DND-41 (cell line): ENCODE results near the gene ASPG.

Experiments used
- ATAC-seq: fragments of 200-7000 bp; cut with Tn5 transposase; 3 replicates; pipeline ENCODE4 v1.9.1; 2021; ENCODE audit warnings: low read depth; ENCODE audit not compliant: insufficient read depth
- DNase-seq: peaks from one replicate; pipeline ENCODE4 v3.0.0-alpha.2; 2020
- H2AFZ ChIP-seq: 2 replicates; pipeline ENCODE4 v1.6.0; 2012; ENCODE audit warnings: low read depth, low read length
- H3K27ac ChIP-seq: 2 replicates; pipeline ENCODE4 v1.5.1; 2012; ENCODE audit warnings: low read length, inconsistent platforms
- H3K27me3 ChIP-seq: fragments of 200-600 bp; sonication (generic); 2 replicates; pipeline ENCODE4 v1.6.0; 2012; ENCODE audit warnings: low read length, mild to moderate bottlenecking, inconsistent platforms; ENCODE audit not compliant: insufficient read depth, poor library complexity
- H3K36me3 ChIP-seq: 2 replicates; pipeline ENCODE4 v1.5.1; 2012; ENCODE audit warnings: low read length, inconsistent platforms; ENCODE audit not compliant: insufficient read depth
- H3K4me1 ChIP-seq: 2 replicates; pipeline ENCODE4 v1.5.1; 2012; ENCODE audit warnings: mild to moderate bottlenecking, low read length; ENCODE audit not compliant: insufficient read depth
- H3K4me2 ChIP-seq: 2 replicates; pipeline ENCODE4 v1.6.0; 2012; ENCODE audit warnings: mild to moderate bottlenecking, moderate library complexity, low read length, inconsistent platforms; ENCODE audit not compliant: insufficient read depth
- H3K4me3 ChIP-seq, 2 experiments: fragments of 200-600 bp in 1 of 2; shearing (Covaris generic) in 1 of 2; 2 replicates each; pipeline ENCODE4 v1.5.1; 2012 to 2016; ENCODE audit warnings: inconsistent platforms in 2 of 2, low read length in 2 of 2, mild to moderate bottlenecking in 2 of 2, low read depth in 1 of 2, moderate library complexity in 1 of 2
- H3K79me2 ChIP-seq: 2 replicates; pipeline ENCODE4 v1.6.0; 2012; ENCODE audit warnings: low read length, inconsistent platforms; ENCODE audit not compliant: insufficient read depth
- H3K9ac ChIP-seq: 2 replicates; pipeline ENCODE4 v1.6.0; 2012; ENCODE audit warnings: low read depth, mild to moderate bottlenecking, inconsistent platforms, low read length, moderate library complexity
- H3K9me3 ChIP-seq: 2 replicates; pipeline ENCODE4 v1.5.1; 2012; ENCODE audit warnings: low read length, moderate library complexity, mild to moderate bottlenecking, inconsistent platforms; ENCODE audit not compliant: insufficient read depth, severe bottlenecking
- H4K20me1 ChIP-seq: 2 replicates; pipeline ENCODE4 v1.6.0; 2012; ENCODE audit warnings: low read length; ENCODE audit not compliant: insufficient read depth
- CTCF ChIP-seq: IDR thresholded peaks from 2 replicates; pipeline ENCODE4 v1.5.1; 2012; ENCODE audit warnings: borderline replicate concordance, low read length, moderate library complexity, mild to moderate bottlenecking; ENCODE audit not compliant: poor library complexity, severe bottlenecking; ENCODE audit errors: extremely low read depth
- EZH2 ChIP-seq: IDR thresholded peaks from 3 replicates; pipeline ENCODE4 v1.6.1; 2012; ENCODE audit warnings: borderline replicate concordance, low read depth, mild to moderate bottlenecking, moderate library complexity, low read length, inconsistent platforms; ENCODE audit not compliant: severe bottlenecking

The ASPG gene

GRCh38 chr14:104157016-104157928 is 71.8 kb downstream of the ASPG start:
- no peak overlapping the region for H3K4me2 ChIP-seq
- no peaks in the 10 kb centered on the region for H4K20me1 ChIP-seq
- H3K79me2 ChIP-seq = no peaks in the 10 kb centered on the region
- no peak overlapping the region for H3K4me3 ChIP-seq
- H3K9ac ChIP-seq = no peak overlapping the region
- DNase-seq (no peak), ATAC-seq (no peak)
- no peaks in the 10 kb centered on the region for H3K9me3 ChIP-seq
- H3K36me3 ChIP-seq = no peaks in the 10 kb centered on the region
- H3K27ac ChIP-seq = no peak overlapping the region
- no peaks in the 10 kb centered on the region for H3K27me3 ChIP-seq
- TF ChIP-seq EZH2 (no peak), CTCF (no peak)
- H3K4me1 ChIP-seq = no peaks in the 10 kb centered on the region
- H2AFZ ChIP-seq = no peak overlapping the region

- Histone ChIP-seq H3K4me2 (no peak overlapping the region), H3K4me1 (no peaks in the 10 kb centered on the region)
- no peak for ATAC-seq
Measured at GRCh38 chr14:104158827-104159798, 73.6 kb downstream of the ASPG start.

GRCh38 chr14:104159990-104160389 is 74.5 kb downstream of the ASPG start:
- Histone ChIP-seq H3K4me2 (no peak overlapping the region), H4K20me1 (peaks cover 5% of the 10 kb centered on the region; the same call in 1 of the 2 replicates), H3K27me3 (no peaks in the 10 kb centered on the region), H3K4me3 (no peak overlapping the region), H3K36me3 (no peaks in the 10 kb centered on the region), H3K9ac (no peak overlapping the region), H2AFZ (no peak overlapping the region), H3K9me3 (no peaks in the 10 kb centered on the region), H3K27ac (no peak overlapping the region), H3K79me2 (no peaks in the 10 kb centered on the region), H3K4me1 (no peaks in the 10 kb centered on the region)
- no peak for ATAC-seq
- DNase-seq = no peak
- TF ChIP-seq CTCF (no peak), EZH2 (no peak)

More at GRCh38 chr14:104158827-104159798, 73.6 kb downstream of the ASPG start:
- Histone ChIP-seq H3K9ac (no peak overlapping the region), H3K27ac (no peak overlapping the region), H2AFZ (no peak overlapping the region), H3K27me3 (no peaks in the 10 kb centered on the region), H4K20me1 (no peaks in the 10 kb centered on the region; the same call in 1 of the 2 replicates), H3K9me3 (no peaks in the 10 kb centered on the region), H3K79me2 (no peaks in the 10 kb centered on the region), H3K4me3 (no peak overlapping the region), H3K36me3 (no peaks in the 10 kb centered on the region)
- no peak for TF ChIP-seq CTCF
- no peak for TF ChIP-seq EZH2
- no peak for DNase-seq
